ENCODE measurements around the gene CWC22. TPM values are rescaled to one million over a fixed set of nuclear protein-coding genes. Genes with fewer than 3 reads are reported as not detected.

The CWC22 gene
- total RNA-seq, 4 donors from 2014 or later: 11.3 to 42.1 (median 15.2) TPM

DNA sequence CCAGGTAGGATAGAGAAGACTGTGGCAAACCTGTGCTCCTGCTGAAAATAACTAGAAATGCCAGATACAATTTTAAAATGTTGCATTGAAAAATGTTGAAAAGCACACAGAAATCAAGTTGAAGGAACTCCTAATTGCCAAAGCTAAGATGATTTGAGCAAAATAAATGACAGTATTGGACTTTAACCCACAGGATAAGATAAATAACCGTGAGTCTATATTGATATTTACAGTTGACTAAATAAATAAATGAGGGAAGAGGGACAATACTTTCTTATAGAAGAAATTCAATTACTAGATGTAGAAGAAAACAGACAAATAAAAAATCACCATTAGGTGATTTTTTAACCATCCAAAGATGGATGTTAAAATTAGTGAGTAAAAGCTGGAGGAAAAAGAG, 59.0 kb downstream of the CWC22 start:
- H3K27ac ChIP-seq: no peak overlapping the region
- no peaks in the 10 kb centered on the region for H3K4me1 ChIP-seq
- no peak overlapping the region for H3K4me3 ChIP-seq
- H3K27me3 ChIP-seq: no peaks in the 10 kb centered on the region
- DNase-seq: no peak
- no peaks in the 10 kb centered on the region for H3K9me3 ChIP-seq
- TF ChIP-seq CTCF (IDR thresholded peaks at IDR 0.05) (no peak), POLR2A (IDR thresholded peaks at IDR 0.05) (no peak)
- peaks cover 0 to 69% (median 0%) of the 10 kb centered on the region in 3 donors for H3K36me3 ChIP-seq

DNA sequence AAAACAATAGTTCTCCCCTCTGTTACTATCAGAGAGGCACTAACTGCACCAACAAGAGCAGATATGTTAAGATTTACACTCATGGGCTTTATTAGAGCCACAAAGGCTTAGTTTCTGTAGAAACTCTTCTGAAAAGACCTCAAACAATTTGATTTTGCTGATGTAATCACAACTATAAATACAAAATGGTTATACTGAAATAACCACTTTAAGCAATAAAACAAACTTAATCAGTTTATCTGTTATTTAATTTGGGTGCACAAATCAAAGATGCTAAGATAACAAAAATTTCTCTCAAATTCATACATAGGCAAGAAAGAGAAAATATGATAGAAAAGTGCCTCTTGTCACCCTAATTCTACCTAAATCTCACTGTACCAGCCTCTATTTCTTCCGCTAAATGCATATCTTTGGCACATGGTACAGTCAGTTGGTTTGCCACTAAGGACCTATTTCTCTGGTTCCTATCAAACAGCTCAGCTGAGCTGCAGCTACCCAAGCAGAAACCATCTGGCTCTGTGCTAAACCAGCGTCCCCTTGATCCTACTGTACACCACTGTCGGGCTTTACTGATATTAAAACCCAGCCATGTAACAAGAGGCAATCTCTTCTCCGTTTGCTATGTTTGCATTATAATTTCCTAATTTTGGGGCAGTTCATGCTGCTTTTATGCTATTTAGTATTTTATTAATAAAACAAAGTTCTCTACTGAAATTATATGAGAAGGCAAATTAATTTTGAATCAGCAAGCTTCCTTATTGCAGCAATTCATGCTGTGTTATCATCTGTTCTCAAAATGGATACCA, 60.1 kb downstream of the CWC22 start:
- Histone ChIP-seq H3K36me3 (peaks cover 0 to 60% (median 0%) of the 10 kb centered on the region in 3 donors), H3K4me1 (no peaks in the 10 kb centered on the region), H3K27me3 (no peaks in the 10 kb centered on the region), H3K9me3 (no peaks in the 10 kb centered on the region), H3K4me3 (no peak overlapping the region), H3K27ac (no peak overlapping the region)
- TF ChIP-seq POLR2A (IDR thresholded peaks at IDR 0.05) (no peak), CTCF (IDR thresholded peaks at IDR 0.05) (no peak)
- DNase-seq: no peak

DNA sequence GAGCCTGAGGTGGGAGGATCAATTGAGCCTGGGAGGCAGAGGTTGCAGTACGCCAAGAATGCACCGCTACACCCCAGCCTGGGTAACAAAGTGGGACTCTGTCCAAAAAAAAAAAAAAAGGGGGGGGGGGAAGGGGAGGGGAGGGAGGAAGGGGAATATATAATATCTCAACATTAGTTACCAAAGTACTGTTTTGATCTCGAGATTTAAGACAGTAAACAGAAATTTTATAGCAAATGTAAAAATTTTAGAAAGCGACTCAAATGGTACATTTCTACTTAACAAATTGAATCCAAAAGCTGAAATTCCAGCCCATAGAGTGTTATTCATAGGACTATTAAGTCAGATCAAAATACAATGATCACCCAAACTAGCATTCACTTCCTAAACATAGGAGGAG, 60.8 kb downstream of the CWC22 start:
- H3K36me3 ChIP-seq: peaks cover 0 to 53% (median 0%) of the 10 kb centered on the region in 3 donors
- H3K27me3 ChIP-seq: no peaks in the 10 kb centered on the region
- no peaks in the 10 kb centered on the region for H3K9me3 ChIP-seq
- H3K4me1 ChIP-seq: no peaks in the 10 kb centered on the region
- H3K4me3 ChIP-seq: no peak overlapping the region
- no peak for DNase-seq
- TF ChIP-seq POLR2A (IDR thresholded peaks at IDR 0.05): no peak
- no peak for TF ChIP-seq CTCF (IDR thresholded peaks at IDR 0.05)
- no peak overlapping the region for H3K27ac ChIP-seq

- Histone ChIP-seq H3K4me3 (no peak overlapping the region), H3K27me3 (no peaks in the 10 kb centered on the region), H3K27ac (no peak overlapping the region), H3K4me1 (no peaks in the 10 kb centered on the region), H3K36me3 (peaks cover 0 to 1% (median 0%) of the 10 kb centered on the region in 3 donors), H3K9me3 (no peaks in the 10 kb centered on the region)
- no peak for DNase-seq
- TF ChIP-seq POLR2A (IDR thresholded peaks at IDR 0.05): no peak
- no peak for TF ChIP-seq CTCF (IDR thresholded peaks at IDR 0.05)
These were observed 67.8 kb downstream of the CWC22 start for GRCh38 chr2:179939259-179939658.

DNA sequence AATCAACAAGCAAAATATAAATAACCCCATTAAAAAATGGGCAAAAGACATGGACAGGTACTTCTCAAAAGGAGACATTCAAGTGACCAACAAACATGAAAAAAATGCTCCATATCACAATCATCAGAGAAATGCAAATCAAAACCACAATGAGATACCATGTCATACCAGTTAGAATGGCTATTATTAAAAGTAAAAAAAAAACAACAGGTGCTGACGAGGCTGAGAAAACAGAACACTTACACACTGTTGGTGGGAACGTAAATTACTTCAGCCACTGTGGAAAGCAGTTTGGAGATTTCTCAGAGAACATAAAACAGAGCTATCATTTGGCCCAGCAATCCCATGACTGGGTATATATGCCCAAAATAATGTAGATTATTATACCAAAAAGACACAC, 69.1 kb downstream of the CWC22 start:
- Histone ChIP-seq H3K4me1 (no peaks in the 10 kb centered on the region), H3K4me3 (no peak overlapping the region), H3K27ac (no peak overlapping the region), H3K27me3 (no peaks in the 10 kb centered on the region), H3K36me3 (no peaks in the 10 kb centered on the region), H3K9me3 (no peaks in the 10 kb centered on the region)
- DNase-seq: no peak
- TF ChIP-seq CTCF (IDR thresholded peaks at IDR 0.05): no peak
- TF ChIP-seq POLR2A (IDR thresholded peaks at IDR 0.05): no peak
